ENCODE data around the gene ANO9.

ANO9 gene

DNA sequence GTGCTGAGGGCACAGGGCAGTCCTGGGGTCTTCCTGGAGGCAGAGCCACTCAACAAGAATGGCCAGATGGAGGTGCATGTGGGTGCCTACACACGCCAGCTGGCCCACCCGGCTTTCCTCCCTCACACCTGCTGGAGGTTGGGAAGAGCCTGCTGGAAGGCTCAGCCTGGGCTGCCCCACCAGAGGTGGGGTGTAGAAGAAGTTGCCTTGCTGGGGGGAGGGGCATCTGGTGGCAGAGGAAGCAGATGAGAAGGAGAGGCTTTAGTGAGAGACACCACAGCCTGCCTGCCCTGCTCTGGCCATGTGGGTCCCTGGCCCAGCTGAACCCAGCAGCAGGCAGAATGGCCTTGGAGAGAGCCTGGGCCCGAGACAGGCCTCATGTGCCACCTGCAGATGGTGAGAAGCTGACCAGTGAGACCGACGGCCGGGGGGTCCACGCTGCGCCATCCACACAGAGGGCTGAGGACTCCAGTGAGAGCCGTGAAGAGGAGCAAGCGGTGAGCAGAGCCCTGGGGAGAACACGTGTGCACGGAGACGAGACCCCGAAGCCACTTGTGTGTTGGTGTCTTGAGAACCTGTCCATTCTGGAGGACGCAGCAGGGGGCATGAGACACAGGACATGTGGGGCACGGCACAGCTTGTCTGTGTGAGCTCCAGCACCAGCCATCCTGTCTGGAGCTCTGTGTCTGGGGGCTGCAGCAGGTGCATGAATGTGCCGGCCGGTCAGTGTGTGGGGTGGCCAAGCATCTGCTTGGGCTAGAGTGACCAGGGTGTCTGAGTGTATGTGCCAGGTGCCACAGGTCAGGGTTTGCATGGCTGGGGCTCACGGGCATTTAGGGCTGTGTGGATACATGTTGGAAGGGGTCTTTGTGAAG, 69.9 kb downstream of the ANO9 start:
- DNase-seq (ENCODE audit: low read depth in 1 of 2, low spot score in 1 of 2) = no peak

DNA sequence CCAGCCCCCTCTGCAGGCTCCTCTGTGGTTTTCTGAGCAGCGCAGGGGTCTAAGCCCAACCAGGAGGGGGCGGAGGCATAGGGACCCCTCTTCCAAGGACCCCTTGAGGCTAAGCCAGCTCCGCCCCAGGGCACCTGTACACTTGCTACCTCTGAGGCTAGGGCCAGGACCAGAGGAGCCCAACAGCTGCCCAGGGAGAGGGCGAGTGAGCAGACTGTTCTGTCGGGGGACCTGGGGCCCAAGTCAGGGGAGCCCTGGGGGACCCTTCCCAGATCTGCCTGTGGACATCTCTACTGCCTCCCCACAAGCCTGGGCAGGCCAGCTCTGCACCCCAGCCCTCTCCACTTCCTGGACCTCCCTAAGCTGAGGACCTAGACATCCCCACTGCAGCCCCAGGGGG, 70.8 kb downstream of the ANO9 start:
- no peak for DNase-seq (ENCODE audit: low read depth in 1 of 2, low spot score in 1 of 2)

DNA sequence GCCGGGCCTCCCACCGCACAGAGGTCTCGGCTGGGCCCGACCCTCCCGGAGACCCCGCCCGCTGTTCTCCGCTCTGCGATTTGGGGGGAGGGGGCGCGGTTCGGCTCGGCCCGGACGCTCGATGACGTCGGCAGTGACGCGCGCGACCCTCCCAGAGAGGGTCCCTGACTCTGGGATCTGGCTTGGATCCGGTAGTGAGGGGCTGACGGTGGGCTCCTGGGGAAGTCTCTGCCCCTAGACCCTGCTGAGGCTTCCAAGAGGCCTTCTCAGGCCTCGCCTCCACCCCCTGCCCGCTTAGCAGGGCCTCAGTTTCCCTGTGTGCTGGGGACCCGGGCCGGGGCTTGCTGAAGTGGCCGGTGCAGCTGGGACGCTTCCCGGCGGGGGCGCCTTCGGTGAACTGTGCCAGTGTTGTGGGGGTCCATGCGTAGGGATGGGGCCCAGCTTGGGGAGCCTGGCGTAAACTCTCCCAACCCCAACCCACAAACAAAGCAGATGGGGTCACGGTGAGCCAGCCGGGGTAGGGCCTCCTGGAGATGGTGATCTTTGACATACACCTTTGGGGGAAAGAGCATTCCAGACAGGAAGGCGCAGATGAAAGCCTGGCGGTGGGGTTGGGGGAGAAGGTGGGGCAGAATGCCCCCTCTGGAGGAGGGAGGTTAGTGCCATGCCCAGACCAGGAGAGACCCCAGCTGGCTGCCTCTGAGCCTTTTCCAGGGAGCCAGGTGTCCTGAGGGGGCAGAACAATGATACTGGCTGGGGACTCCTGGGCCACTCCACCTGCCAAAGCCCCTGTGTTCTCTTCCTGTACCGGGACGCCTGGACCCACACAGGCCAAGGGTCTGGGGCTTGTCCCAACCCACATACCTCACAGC, 71.5 kb downstream of the ANO9 start:
- no peak for DNase-seq (ENCODE audit: low read depth in 1 of 2, low spot score in 1 of 2)

DNA sequence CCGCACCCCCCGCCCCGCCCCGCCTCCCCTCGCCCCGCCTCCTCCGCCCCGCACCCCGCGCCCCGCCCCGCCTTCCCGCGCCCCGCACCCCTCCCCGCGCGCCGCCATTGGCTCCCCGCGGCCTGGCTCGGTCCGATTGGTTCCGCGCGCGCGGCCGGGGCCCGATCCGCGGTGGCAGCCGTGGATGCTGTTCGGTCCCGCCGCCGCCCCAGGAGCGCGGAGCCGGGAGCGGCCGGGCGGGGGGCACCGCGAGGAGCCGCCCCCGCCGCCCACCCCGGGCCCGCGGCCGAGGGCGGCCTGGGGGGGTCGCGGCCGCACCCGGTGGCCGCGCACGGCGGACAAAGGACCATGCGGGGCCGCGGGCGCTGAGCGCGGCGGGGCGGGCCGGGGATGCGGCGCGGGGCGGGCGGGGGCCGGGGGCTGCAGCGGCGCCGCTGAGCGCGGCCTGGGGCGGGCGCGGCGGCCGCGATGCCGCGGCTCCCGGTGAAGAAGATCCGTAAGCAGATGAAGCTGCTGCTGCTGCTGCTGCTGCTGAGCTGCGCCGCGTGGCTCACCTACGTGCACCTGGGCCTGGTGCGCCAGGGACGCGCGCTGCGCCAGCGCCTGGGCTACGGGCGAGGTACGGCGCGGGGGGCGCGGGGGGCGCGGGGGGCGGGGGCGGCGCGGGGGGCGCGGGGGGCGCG, 72.3 kb downstream of the ANO9 start, which contains the start of gene B4GALNT4:
B4GALNT4 (plus strand) TSS at position 164 of the 683 bp plus-strand sequence; CDS start at position 469, 305 bp downstream.
- peak in 1 of 2 donors; percentile 22 for DNase-seq (ENCODE audit: low read depth in 1 of 2, low spot score in 1 of 2)

DNA sequence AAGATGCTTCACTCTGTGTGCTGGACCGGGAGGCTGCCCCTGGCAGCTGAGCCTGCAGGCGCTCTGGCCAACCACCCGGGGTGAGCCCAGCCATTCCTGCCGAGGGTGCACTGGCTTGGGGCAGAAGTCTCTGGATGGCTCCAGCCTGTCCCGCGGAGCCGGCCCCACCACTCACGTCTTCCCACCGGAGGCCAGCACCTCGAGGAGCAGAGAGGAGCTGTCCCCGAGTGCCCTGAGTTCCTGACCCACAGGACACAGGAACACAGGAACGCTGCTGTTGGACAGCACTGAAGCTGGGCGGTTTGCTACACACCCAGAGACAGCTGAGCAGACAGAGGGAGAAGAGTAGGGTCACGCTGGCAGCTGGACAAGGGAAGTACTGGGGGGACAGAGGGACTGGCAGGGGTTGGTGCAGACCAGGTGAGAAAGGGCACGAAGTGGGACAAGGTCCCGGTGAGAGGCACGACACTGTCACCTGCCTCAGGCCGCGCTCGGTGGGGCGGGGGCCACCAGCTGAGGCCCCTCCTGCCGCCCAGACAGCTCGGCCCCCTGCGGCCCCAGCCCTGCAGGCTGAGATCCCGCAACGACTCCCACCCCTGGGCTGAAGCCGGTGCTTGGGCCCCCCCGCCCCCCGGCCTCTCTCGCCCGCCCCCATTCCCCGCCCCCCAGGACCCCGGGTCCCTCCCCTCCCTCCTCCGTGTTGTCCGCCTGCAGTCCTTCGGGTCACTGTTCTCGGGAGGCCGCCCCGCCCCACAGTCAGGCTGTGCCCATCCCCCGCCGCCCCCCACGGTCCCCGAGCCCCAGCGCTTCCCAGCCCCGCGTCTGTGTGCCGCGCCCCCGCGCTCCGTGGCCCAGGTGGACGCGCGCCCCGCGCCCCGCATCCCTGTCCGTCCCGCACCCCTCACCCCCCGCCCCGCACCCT, 73.1 kb downstream of the ANO9 start:
- no peak for DNase-seq (ENCODE audit: low read depth in 1 of 2, low spot score in 1 of 2)

DNA sequence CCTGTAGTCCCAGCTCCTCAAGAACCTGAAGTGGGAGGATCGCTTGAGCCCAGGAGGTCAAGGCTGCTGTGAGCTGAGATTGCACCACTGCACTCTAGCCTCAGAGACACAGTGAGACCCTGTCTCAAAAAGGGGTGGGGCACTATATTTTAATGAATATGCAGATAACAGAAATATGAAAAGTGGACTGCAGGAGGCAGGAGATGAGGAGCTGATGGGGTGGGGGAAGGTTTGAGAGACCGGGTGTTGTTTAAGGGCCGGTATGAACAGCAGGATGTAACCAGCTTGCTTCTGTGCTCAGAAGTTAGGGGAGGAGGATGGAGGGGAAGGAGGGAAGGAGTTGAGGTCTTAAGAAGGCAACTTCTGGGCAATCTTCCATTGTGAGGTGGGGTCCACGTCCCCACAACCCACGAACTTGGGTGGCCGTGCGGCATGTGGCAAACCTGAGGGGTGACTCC, 73.8 kb downstream of the ANO9 start:
- no peak for DNase-seq (ENCODE audit: low read depth in 1 of 2, low spot score in 1 of 2)

All from stimulated activated CD4-positive, alpha-beta T cell treated with anti-CD3 and anti-CD28 coated beads, Interleukin-15, amount 100 ng/mL, for 1 hour (primary cell).